Left kidney (tissue), 2 donors: ENCODE results near the gene CSTPP1. TPM values are rescaled to one million over a fixed set of nuclear protein-coding genes. Genes with fewer than 3 reads are reported as not detected.
A peak's percentile ranks its signal among the peaks of the same experiment; 100 is the strongest.

Experiments used
- DNase-seq: peaks from one replicate; pipeline ENCODE4 v3.0.0-alpha.2; 2013
- polyA plus RNA-seq: library from polyadenylated mRNA; unstranded; fragments of 120-200 nt; gene quantifications from one replicate; pipeline ENCODE4 v1.2.1, GENCODE V29; 2013; ENCODE audit not compliant: insufficient read length

The CSTPP1 gene
- polyA plus RNA-seq, 1 donor = 62.6 TPM

DNA sequence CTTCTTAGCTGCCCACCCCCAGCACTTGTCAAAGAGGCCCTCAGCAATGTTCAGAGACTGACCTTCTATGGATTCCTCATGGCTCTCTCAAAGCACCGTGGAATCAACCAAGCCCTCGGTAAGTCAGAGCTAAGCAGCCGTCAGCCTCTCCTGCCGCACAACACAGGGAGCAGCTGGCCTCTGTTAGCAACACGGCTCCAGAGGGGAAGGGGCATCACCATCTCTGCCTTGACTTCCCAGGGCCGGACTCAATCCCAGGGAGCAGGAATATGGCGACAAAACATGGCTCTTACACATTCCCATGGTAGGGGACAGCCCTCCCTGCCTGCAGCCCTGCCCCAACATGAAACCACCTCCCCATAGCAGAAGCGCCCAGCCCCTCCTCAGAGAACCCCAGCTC lies 221.2 kb downstream of the CSTPP1 start:
- no peak for DNase-seq

DNA sequence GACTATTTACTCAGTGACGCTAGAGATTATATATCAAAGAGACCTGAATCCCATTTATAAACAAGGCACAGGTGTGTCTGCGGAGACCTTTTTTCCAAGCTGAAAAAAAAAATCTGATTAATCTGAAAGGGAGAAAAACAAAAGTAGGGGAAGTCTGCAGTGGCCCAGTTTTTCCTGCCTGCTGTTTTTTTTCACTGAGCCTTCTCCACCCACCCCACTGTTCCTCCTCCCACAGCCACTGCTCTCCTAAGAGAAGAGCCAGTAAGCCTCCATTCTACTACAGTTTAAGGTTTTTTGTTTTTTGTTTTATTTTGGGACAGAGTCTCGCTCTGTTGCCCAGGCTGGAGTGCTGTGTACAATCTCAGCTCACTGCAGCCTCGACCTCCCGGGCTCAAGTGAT lies 221.7 kb downstream of the CSTPP1 start:
- DNase-seq = no peak

DNA sequence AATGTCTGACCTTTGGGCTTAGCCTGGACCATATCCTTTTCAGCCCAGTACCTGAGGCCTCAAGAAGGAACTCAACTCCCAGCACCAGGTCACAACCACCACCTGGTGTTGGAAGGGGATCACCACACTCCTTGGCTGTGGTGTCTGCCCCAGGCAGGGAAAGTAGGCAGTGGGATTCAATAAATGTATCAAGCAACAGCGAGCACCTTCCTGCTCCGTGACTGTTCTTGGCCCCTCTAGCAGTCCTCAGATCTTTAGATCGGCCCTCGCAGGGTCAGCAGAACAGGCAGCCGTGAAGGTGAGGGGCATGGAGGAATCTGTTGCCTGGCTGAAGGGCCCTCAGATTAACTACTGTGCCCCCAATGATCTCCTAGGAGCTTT lies 224.2 kb downstream of the CSTPP1 start:
- no peak for DNase-seq

DNA sequence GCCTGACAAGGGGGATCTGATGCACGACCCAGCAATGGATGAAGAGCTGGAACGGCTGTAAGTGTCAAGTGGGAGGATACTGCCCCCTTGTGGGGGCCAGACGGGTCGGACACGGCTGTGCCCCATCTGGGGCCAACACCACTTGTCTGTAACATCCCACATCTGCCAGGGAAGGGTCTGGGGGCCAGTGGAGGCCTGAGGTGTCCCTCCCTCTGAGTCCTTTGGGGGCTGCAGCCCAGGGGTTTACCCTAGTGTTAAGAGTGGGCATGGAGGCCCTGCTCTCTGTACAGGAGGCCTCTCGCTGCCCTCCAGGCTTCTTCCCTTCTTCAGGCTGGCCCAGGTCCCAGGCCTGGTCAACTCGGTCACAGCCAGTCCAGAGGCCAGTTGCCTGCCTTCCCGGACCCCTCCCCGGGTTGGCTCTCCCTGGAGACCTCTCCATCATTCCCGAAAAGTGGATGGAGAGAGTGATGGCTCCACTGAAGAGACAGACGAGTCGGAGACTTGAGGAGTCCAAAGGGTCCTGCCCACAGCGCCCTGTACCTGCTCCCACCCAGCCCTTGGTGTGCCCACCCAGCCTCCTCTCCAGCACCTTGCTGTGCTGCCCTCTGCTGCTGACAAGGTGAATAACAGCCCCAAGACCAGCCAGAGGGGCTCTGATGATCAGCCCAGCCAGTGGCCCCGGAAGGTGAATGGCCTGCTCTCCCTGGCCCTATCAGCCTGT lies 224.7 kb downstream of the CSTPP1 start:
- peak; percentile 41 for DNase-seq

DNA sequence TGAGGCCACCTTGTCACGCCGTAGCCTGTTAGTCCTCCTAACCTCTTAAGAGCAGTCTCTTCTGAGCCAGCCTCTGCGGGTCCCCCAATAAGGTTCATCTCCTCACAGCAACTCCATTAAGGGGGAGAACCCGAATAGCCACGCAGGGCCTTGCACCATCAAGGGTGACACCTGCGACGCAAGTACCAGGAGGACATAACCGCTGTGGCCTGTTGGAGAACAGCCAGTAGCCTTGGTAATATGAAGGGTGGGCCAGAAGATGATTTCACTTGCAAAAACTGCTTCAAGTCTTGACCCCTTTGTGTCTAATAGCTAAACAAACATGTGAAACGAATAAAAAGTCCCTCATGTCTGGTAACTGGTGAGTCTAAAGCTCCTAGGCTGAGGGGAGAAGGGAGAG lies 225.3 kb downstream of the CSTPP1 start:
- no peak for DNase-seq

DNA sequence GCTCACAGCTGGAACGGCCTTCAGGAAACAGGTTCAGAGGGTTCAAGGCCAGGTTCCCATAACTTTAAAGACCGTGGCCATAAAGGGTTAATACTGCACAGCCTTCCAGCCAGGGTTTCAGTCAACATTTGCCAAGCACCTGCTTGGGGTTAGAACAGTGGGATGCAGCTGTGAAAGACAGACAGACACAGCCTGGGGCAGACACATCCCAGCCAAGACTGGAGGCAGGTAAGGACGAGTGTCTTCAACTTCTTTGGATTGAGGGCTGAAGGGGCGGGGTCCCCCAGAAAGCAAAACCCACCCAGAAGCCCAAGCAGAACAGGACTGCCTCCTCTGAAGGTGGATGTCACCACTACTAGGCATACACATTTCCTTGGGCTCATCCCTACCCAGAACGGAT lies 225.9 kb downstream of the CSTPP1 start:
- DNase-seq = no peak

DNA sequence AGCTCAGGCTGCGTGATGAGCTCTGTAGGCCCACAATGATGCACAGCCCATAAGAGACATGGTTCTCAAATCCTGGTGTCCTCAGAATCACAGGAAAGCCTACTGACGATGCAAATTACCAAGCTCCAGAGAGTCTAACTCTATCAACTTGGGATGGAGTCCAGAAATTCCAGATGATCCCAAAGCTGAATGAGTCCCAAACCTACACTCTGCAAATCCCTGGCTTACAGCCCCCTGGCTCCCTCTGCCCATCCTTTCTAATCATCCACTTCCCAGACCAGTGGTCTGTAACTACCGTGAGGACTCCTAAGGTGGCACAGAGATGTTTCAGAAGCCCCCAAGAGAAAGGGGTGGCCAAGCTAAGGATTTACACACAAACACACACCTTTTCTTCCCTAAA lies 226.6 kb downstream of the CSTPP1 start:
- no peak for DNase-seq

DNA sequence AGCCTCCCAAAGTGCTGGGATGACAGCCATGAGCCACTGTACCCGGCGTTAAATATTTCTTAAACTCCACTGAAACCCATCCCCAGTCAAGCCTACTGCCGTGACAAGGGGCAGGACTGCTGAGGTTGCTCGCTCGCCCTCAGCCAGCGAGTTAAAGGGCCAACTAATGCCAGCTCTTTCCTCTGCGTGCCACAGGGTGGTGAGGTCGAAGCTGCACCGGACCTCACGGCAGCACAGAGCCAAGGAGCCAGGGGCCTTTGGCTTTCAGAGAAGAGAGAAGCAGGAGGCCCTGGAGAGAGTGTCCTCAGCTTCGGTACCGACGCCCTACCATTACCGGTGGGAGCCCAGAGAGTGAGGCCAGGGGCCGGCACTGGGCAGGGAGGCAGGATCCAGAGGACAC lies 227.3 kb downstream of the CSTPP1 start:
- DNase-seq = no peak

DNA sequence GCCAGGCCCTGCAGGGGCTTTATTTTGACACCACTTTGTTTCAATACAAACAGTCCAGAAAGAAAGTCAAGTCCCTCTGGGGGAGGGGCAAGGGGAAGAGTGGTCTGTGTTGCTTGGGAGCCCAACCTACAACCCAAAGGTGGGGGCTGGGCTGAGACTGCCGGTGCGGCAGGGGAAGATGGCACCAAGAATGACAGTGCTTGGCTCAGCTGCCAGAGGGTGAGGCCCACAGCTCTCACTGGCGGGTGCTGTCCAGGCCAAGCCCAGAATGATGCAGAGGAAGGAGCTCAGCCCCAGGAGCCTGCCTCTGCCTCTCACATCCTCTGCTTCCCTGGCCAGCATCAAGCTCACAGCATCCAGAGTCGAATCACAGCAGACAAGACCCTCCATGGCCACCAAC lies 227.8 kb downstream of the CSTPP1 start:
- no peak for DNase-seq

DNA sequence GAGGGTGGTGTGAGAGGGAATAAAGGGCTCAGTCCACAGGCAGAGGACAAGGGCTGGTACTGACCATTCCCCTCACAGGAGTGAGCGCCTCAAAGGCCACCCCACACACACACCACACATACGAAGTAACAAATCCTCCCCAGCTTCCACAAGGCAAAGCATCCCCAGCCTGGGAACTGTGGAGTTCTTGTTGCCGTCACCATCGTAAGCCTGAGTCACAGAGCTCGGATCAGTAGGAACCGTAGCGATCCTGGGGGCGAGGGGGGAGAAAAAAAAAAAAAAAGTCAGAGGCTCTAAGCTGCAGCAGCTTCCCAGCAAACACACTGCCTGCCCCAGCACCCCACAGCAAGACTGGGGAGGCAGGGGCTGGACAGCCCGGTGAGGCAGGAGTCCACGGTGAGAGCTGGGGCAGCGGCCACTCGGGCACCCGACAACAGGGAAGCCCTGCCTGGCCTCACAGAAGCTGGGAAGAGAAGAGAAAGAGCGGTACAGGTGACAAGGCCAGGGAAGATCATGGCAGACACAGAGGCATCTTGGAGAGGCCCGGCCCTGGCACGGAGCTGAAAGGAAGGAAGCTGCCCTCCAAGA lies 228.8 kb downstream of the CSTPP1 start:
- DNase-seq = no peak

DNA sequence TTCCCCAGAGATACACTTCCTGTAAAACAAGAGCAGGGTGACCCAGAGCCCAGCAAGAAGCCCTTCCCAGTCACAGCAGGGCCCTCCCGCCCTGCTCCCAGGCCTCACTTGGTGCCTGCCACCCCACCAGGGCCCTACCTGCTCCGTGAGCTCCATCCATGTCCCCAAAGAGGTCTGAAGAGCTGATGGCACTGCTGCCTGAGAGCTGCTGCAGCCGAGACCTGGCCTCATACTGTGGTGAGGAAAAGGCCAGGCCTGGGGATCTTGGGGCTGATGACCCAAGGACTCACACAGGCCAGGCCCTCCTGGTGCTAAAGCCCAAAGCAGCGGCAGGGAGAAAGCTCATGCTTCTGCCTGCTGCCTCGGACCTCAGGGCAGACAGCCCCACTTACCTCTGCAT lies 229.8 kb downstream of the CSTPP1 start:
- no peak for DNase-seq

DNA sequence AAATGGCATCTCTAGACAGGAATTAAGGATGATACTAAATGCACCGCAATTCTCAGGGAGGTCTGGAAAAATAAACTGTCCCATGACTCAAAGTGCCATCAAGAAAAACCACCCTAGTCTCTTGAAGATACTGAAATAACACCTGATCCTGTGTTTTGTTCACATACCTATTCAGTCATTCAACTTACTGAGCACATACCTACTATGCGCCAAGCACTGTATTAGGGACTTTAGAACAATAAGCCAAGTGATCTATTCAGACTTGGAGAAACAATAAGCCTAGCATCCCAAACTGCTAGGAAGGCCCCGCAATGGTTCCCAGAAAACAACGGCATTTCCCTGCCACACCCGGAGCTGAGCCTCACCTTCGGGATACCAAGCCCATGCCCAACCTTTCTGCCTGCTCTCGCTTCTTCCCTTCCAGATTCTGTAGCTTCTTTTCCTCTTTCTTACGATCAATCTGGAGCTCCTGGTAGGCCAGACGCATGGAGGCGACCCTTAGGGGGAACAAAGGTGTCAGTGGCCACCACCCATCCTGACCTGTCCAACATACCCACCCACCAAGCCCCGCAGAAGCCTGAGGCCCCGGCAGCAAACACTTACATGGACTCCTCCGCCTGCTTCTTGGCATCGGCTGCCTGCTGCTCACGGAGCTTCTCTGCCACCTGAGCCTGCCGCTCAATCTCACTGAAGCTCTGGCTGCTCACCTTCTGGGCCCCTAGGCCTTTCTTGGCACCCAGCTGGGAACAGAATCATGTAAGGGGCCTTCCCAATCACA lies 234.7 kb downstream of the CSTPP1 start:
- DNase-seq = no peak

DNA sequence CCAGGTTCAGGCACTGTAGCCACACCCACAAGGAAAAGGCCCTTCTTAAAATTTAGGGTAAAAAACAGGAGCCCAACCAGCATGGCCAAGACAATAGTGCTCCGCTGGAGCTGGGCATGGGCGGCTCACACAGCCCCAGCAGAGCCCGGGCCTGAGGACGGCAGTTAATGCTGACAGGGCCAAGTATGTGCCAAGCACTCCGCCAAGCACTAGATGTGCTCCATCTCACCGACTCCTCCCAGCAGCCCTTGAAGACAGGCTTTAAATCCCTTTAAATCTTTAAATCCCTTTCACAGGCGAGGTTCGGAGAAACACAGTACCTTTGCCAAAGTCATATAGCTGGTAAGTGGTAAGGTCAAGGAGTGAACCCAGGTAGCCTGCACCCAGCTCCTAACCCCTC lies 235.3 kb downstream of the CSTPP1 start:
- DNase-seq = no peak

DNA sequence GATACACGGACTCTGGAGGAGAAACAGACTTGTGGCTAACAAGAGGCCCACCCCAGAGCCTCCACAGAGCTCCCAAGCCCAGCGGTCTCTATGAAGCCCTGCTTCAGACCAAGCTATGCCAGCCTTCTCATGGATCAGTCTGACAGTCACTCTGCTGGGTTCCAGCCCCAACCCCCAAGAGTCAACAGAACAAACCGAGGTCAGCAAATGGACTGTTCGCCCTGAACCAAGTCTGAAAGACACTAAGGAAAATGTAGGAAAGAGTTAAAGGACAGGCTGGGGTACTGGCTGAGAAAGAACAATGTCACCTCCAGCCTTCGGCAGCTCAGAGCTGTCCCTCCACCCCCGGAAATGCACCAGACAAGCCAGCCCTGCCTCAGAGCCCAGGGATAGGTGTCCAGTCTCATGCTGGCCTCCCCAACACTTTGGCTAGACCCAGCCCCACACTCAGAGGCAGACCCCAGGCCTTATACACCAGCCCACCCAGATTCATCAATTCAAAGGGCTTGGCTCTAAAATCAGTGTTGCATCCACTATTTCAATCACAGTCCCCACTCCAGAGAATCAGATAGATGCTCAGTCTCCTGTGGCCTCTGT lies 236.3 kb downstream of the CSTPP1 start:
- no peak for DNase-seq

DNA sequence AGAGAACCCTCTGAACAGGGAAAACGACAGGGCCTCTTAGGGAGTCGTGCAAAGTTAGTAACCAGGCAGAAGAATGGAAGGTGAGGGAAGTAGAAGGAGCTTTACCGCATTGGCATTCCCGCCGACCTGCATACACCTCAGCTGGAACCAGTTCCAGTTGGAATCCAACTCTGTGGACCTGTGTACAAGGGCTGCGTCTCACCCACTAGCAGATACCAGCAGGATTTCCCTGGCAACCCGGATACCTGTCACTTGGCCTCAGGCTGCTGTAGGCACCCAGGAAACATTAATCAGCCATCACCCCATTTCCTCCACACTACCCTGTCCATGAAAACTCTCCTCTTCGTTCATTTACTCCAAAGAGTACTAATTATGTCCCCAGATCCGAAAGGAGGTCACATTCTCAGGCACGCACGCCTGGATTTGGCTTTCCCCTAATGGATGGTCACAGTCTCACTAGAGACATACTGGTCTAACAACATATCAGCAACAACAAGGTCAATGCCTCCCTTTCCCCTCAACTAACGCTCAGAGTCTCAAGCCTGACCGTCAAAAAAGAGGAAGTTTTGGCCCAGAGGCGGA lies 239.3 kb downstream of the CSTPP1 start:
- no peak for DNase-seq

DNA sequence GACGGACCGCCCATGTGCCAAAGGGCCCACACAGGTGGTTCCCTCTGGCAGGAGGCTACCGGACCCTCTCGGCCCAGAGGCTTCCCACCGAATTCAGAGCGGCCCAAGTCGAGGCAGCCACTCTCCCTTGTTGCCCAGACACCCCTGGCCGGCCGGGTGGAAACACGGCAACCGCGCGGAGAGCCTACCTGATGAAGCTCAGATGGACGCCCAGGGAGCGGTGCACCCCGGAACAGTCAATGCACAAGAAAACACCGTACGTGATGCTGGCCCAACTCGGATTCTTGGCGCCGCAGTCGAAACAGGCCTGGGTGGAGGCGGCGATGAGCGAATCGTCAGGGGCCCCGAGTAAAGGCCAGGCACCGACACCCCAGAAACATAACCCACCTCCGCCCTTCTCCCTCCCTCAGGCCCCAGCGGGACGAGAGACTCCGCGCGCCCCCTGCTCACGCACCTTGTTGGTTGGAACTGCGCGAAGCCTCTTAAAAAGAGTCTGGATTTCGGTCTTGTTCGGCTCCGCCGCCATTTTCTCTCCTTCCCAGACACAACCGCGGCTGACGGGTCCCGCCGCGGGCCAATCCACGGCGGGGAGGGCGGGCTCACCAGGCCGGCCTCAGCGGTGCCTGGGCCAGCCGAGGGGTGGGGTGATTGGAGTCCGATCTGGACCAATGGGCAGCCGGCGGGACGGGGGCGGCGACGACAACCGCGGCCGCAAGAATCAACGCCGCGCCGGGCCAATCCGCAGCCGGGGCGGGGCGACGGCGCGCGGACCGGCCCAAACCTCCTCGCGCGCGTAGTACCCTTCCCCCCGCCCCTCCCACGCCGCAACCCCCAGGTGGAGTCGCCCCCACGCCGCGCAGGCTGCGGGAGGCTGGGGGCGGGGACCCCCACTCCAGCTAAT lies 240.0 kb downstream of the CSTPP1 start, which contains the start of gene ARFGAP2:
TSS of gene ARFGAP2 (minus strand) at position 552 of the 901 bp plus-strand sequence. CDS start at position 526, 26 bp downstream.
- peak; percentile 96 for DNase-seq

DNA sequence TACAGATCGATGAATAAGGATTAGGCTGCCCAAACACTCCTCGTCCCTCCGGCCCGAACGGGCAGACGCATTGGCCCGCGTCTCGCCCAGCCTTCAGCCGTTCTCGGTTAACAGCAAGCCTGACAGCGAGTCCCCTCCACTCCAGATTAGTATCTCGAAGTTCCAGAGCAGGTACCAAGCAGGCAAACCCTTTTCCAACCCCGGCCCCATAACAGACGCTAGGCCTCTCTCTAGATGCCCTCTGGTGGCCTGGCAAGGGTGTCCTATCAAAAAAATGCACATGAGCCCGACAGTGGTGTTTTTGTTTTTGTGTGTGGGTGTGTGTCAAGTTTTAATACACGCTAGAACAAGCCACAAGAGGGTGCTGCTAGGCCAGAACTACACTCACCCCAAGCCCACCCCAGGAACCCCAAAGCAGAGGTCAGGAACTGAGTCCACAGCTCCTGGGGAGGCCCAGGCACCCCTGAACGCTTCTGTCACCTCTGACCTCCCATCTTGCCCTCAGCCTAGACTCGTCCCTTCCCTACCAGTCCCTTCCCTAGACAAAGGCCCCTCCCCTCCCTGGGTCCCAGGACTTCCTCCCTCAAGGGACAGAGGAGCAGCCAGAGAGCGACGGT lies 240.8 kb downstream of the CSTPP1 start:
- peak; percentile 81 for DNase-seq

DNA sequence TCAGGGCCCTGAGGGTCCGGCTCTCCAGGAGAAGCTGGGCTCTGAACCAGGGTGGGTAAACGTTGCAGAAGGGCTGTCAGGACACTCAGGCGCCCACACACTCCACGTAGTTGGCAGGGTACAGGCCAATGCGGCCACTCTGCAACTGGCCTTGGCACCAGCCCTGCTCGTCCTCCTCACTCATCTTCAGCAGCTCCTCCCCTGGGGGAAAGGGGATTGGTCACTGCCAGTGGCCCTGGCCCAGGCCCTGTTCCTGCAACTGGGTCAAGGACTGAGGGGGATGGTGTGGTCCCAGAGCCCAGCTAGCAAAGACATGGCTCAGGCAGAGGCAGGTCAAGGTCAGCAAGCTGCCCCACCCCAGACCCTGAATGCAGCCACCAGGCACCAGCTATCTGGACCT lies 241.3 kb downstream of the CSTPP1 start:
- no peak for DNase-seq

DNA sequence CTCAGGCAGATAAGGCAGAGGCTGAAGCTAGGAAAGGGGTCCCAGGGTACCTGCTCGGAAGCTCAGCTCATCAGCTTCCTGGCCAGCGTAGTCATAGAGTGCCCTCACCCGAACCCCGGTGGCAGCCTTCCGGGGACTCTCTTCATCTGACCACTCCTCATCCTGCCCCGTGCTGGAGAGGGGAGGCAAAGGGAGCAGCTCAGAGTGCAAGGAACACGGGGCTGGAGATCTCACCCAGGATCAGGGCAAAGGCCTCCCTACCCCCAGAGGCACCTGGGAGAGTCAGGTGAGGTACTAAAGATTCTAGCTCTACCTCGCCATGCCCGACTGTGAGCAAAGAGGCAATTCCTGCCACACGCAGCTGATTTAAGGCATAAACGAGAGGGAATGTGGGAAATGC lies 241.8 kb downstream of the CSTPP1 start:
- no peak for DNase-seq

DNA sequence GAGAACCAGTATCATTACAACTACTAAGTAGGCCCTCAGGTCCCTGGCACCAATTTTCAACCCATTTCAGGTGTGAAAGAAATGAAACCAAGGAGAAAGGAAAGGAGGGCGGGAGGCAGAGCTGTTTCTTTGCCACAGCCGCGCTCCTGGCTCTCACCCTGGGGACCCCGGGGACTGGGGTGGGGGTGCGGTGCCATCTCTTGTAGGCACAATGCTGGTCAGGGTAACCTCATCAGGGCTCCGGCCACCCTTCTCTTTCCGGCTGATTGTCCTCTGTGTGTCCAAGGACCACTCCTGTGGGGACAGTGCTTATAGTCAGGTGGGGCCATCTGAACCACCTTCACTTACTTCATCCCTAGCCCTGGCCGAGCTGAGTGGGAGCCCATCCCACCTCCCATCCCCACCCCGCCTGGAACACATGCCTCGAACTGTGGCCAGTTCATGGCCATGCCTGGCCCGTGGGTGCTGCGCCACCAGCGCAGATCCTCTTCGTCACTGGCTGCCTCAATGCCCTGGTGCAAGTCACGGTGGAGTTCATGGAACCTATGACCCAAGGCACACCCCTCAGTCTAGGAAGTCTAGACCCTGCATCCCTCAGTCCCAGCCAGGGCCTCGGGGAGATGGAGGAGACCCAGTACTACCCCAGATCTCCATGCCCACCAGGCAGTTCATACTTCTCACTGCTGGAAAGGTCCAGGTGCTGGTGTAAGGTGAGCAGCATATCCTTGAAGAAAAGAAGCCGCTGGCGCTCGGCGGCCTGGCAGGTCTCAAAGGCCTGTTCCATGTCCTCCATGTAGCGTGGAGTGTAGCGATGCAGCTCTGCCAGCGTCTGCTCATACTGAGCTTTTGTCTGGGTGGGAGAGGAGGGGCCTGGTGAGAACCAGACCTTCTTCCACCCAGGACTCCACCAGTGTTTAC lies 242.4 kb downstream of the CSTPP1 start:
- DNase-seq = no peak
